GM10248 (cell line): ENCODE results near the gene CIAO2B.

Experiments used
- CTCF ChIA-PET: fragments of 300-600 bp; sonication (Branson Sonifier 250); formaldehyde crosslinking; extraction: SDS; loops from one replicate; lab custom pipeline; 2021; ENCODE audit warnings: antibody characterized with exemption; lab: Yijun Ruan, JAX
- POLR2A ChIA-PET: fragments of 350-650 bp; sonication (Branson Sonifier 250); formaldehyde crosslinking; extraction: SDS; loops from one replicate; lab custom pipeline; 2020; ENCODE audit warnings: antibody characterized with exemption; lab: Yijun Ruan, JAX
- DNase-seq: peaks from one replicate; pipeline ENCODE4 v3.0.0; 2012; ENCODE audit errors: extremely low spot score
- CTCF ChIP-seq: IDR thresholded peaks from 2 replicates; pipeline ENCODE4 v1.5.1; 2012; ENCODE audit warnings: mild to moderate bottlenecking, low read depth; ENCODE audit errors: extremely low read depth, missing control alignments, control extremely low read depth

CIAO2B gene

GRCh38 chr16:66926171-66926947 is 7.8 kb downstream of the CIAO2B start:
- ChIA-PET POLR2A (interaction anchor here (0.6 to 0.7 kb wide), 2 partner anchors 35 to 450 kb away, joined by 3 read pairs; no protein-coding TSS in a partner anchor), CTCF (interaction anchor here (1.0 to 6.0 kb wide), 11 partner anchors 8 to 318 kb away, joined by 3 to 115 read pairs (median 5); partner anchors contain the start of genes CDH16 and NAE1)
- DNase-seq: no peak
- no peak for TF ChIP-seq CTCF

GRCh38 chr16:66925322-66925840 is 8.8 kb downstream of the CIAO2B start, which contains the start of gene RRAD:
Gene RRAD (minus strand): TSS chr16:66925535. CDS start chr16:66925179, 356 bp downstream.
- TF ChIP-seq CTCF: no peak
- no peak for DNase-seq
- POLR2A ChIA-PET: interaction anchor here (0.6 kb wide), 1 partner anchor 34 kb away, joined by 3 read pairs; no protein-coding TSS in a partner anchor
- CTCF ChIA-PET: interaction anchor here (1.0 to 6.0 kb wide), 5 partner anchors 13 to 95 kb away, joined by 3 to 115 read pairs (median 5); partner anchors contain the start of gene NAE1

GRCh38 chr16:66924527-66925321 is 9.5 kb downstream of the CIAO2B start:
- ChIA-PET CTCF (interaction anchor here (0.6 to 6.0 kb wide), 6 partner anchors 11 to 44 kb away, joined by 3 to 115 read pairs (median 3); partner anchors contain the start of gene PDP2), POLR2A (no interaction called here)
- DNase-seq: peak; percentile 83
- peak; percentile 60 for TF ChIP-seq CTCF

GRCh38 chr16:66923866-66924265 is 10.3 kb downstream of the CIAO2B start:
- CTCF ChIA-PET: interaction anchor here (1.4 to 6.0 kb wide), 2 partner anchors 13 to 28 kb away, joined by 3 to 115 read pairs; no protein-coding TSS in a partner anchor
- TF ChIP-seq CTCF: no peak
- no peak for DNase-seq
- POLR2A ChIA-PET: no interaction called here

- ChIA-PET CTCF (interaction anchor here (1.4 to 6.0 kb wide), 3 partner anchors 13 to 28 kb away, joined by 3 to 115 read pairs (median 8); no protein-coding TSS in a partner anchor), POLR2A (no interaction called here)
- DNase-seq: no peak
- TF ChIP-seq CTCF: no peak
Observed at GRCh38 chr16:66923247-66923731, 10.9 kb downstream of the CIAO2B start.
